Measurements from ENCODE around the gene HOXB6.

The HOXB6 gene

DNA sequence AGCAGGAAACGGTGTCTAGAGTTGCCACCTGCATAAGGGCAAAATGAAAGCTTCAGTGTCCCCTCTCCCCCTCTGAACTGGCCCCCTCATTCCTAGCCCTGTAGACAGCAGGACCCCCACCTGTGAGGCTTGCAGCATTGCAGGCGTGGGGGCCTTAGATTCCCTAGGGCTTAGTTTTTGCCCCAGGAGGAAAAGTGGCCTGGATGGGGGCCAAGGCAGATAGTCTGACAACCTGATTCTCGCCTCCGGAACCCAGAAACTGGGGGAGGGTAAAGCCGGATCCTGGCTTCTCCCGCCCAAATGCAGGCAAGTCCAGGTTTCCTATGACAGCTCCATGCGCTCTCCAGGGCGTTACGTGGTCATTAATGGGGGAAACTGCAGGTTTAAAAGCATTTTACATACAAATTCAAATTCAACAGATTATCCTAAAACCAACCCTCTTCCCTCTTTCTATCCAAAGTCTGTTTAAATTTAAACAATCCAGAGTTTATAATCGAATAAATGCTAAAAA lies 678 bp upstream of the HOXB6 start:
- no peak for DNase-seq (ENCODE audit: low read depth)
- TF ChIP-seq CTCF (IDR thresholded peaks at IDR 0.05; ENCODE audit: low read depth, low read length, missing control alignments): no peak
- H3K4me3 ChIP-seq (ENCODE audit: low read depth, low read length): no peak overlapping the region

- no peak overlapping the region for H3K4me3 ChIP-seq (ENCODE audit: low read depth, low read length)
- DNase-seq (ENCODE audit: low read depth): no peak
These were observed 622 bp downstream of the HOXB6 start for GRCh38 chr17:48603959-48604769.

DNA sequence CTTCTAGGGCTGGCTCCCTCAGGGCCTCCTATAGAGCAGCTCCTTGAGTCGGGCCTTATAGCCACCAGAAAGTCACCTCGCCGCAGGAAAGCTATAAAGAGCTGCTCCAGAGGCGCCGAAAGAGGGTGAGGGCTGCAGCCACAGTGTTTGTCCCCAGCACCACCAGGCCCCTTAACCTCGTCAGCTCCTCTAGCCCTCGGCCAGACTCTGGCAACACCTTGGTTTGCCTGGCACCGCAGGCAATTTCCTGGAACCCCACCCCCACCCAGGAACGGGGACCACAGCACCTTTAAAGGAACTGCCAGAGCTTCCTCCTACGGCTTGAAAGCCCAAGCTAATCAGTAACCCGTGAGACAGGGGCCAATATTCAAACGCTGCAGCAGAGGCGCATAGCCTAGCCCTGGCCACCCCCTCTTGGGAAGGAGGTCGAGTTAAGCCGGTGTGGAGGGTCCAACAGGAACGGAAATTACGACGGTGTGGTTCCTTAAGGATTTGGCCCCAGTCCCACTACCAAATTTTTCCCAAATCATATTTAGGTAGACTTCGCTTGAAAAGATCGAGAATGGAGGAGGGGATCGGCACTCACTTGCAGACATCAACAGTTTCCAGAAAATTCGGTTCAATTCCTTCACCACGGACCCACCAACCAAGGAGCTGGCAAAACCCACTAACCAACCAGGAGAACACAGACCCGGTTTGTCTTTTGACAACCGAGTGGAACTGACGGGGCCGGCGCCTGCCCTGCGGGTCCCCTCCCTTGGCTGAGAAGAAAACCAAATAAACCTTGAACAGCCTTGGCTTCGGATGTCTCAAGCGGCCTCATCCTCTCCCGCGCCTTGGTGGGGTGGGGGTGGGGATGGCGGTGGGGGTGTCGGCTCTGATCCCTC lies 3.0 kb downstream of the HOXB6 start:
- no peak overlapping the region for H3K4me3 ChIP-seq (ENCODE audit: low read depth, low read length)
- no peak for DNase-seq (ENCODE audit: low read depth)
- TF ChIP-seq CTCF (IDR thresholded peaks at IDR 0.05; ENCODE audit: low read depth, low read length, missing control alignments): peak; percentile 3

More at GRCh38 chr17:48603959-48604769, 622 bp downstream of the HOXB6 start:
- TF ChIP-seq CTCF (IDR thresholded peaks at IDR 0.05; ENCODE audit: low read depth, low read length, missing control alignments): no peak

DNA sequence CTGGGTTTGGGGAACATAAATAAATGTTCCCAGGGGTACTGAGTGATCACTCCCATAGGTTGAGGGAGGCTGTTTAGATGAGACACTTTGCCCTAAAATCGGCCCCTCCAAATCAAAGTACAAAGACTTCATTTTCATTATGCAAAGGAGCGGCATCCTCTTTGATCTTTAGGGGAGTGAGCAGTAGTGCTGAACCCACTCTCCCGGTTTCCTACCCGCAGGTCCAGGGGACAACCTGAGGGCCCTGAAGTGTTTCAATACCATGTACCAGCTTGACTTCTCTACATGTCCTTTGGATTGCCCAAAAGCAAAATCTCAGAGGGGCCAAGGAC lies 3.6 kb downstream of the HOXB6 start:
- TF ChIP-seq CTCF (IDR thresholded peaks at IDR 0.05; ENCODE audit: low read depth, low read length, missing control alignments): no peak
- DNase-seq (ENCODE audit: low read depth): no peak

GRCh38 chr17:48600244-48601098 lies 4.3 kb downstream of the HOXB6 start:
- H3K4me3 ChIP-seq (ENCODE audit: low read depth, low read length): no peak overlapping the region
- no peak for TF ChIP-seq CTCF (IDR thresholded peaks at IDR 0.05; ENCODE audit: low read depth, low read length, missing control alignments)
- no peak for DNase-seq (ENCODE audit: low read depth)

More for the DNA sequence above, 3.6 kb downstream of the HOXB6 start:
- H3K4me3 ChIP-seq (ENCODE audit: low read depth, low read length): no peak overlapping the region

DNA sequence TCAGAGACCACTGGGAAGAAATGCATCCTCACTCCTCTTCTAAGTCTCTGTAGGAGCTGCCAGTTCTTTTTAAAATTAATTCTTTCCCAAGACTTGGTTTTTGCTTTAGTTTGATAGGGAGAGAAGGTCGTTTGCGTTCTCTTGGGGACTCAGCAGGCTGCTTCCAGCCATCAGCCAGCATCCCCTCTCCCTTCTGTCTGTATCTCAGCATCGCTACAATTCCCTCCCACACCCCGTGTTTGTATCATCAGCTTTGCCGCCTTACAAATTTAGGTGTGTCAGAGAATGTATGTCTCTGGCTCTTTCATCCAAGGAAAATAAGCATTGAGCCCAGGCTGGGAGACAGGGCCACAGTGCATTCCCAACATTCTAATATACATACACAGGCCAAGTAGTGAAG lies 5.4 kb downstream of the HOXB6 start:
- no peak for TF ChIP-seq CTCF (IDR thresholded peaks at IDR 0.05; ENCODE audit: low read depth, low read length, missing control alignments)
- no peak for DNase-seq (ENCODE audit: low read depth)
- H3K4me3 ChIP-seq (ENCODE audit: low read depth, low read length): no peak overlapping the region
